SU-DHL-6 (cell line): ENCODE measurements around the gene SPOCK1.

Experiments
- H2AFZ ChIP-seq: fragments of 200-600 bp; sonication (generic); 2 replicates; pipeline ENCODE4 v1.6.1; 2014; ENCODE audit warnings: low read depth, mild to moderate bottlenecking, moderate library complexity, mixed read lengths, antibody characterized with exemption, low read length; ENCODE audit not compliant: severe bottlenecking
- H3F3A ChIP-seq: fragments of 200-600 bp; shearing (Covaris generic); 2 replicates; pipeline ENCODE4 v1.6.0; 2016; ENCODE audit warnings: antibody characterized with exemption, mild to moderate bottlenecking; ENCODE audit not compliant: insufficient read depth
- H3K27ac ChIP-seq: fragments of 200-600 bp; sonication (generic); 2 replicates; pipeline ENCODE4 v1.5.1; 2016; ENCODE audit warnings: low read depth, mild to moderate bottlenecking, low read length, moderate library complexity, mixed read lengths
- H3K27me3 ChIP-seq: fragments of 200-600 bp; sonication (generic), shearing (Covaris generic); 2 replicates; pipeline ENCODE4 v1.6.0; 2014; ENCODE audit warnings: mild to moderate bottlenecking, low read length
- H3K36me3 ChIP-seq: fragments of 200-600 bp; sonication (generic); 2 replicates; pipeline ENCODE4 v1.6.1; 2014; ENCODE audit warnings: mild to moderate bottlenecking, low read length, mixed read lengths
- H3K4me2 ChIP-seq: fragments of 300-600, 200-600 bp; shearing (Covaris generic), sonication (generic); 2 replicates; pipeline ENCODE4 v1.6.0; 2014; ENCODE audit warnings: low read length, low read depth, mild to moderate bottlenecking; ENCODE audit not compliant: poor library complexity, severe bottlenecking
- H3K4me3 ChIP-seq: fragments of 200-600 bp; sonication (generic); 2 replicates; pipeline ENCODE4 v1.5.1; 2014; ENCODE audit warnings: antibody characterized with exemption, low read length, mild to moderate bottlenecking, mixed read lengths; ENCODE audit not compliant: insufficient read depth, poor library complexity, severe bottlenecking
- H3K79me2 ChIP-seq: fragments of 200-600 bp; sonication (generic); 2 replicates; pipeline ENCODE4 v1.6.1; 2014; ENCODE audit warnings: mild to moderate bottlenecking, low read length, moderate library complexity; ENCODE audit not compliant: insufficient read depth
- H3K9ac ChIP-seq: fragments of 200-600 bp; sonication (generic); 2 replicates; pipeline ENCODE4 v1.7.0; 2014; ENCODE audit warnings: mild to moderate bottlenecking, low read length
- H3K9me2 ChIP-seq: fragments of 200-600 bp; sonication (generic); replicated peaks from 2 replicates; pipeline ENCODE4 v1.6.1; 2014; ENCODE audit warnings: low read length; ENCODE audit not compliant: insufficient read depth
- H3K9me3 ChIP-seq: fragments of 200-600 bp; sonication (generic); 2 replicates; pipeline ENCODE4 v1.6.1; 2014; ENCODE audit warnings: low read length, mixed read lengths; ENCODE audit not compliant: insufficient read depth
- H4K20me1 ChIP-seq: fragments of 200-600 bp; sonication (generic); 2 replicates; pipeline ENCODE4 v1.6.1; 2014; ENCODE audit warnings: low read depth, mild to moderate bottlenecking, antibody characterized with exemption, low read length, moderate library complexity, mixed read lengths
- CTCF ChIP-seq: fragments of 200-600 bp; sonication (generic); IDR thresholded peaks from one replicate; pipeline ENCODE4 v1.5.1; 2017; ENCODE audit warnings: antibody characterized with exemption, mild to moderate bottlenecking, low read length, moderate library complexity; ENCODE audit not compliant: insufficient read depth, poor library complexity, severe bottlenecking
- EZH2phosphoT487 ChIP-seq: fragments of 200-600 bp; sonication (generic), shearing (Covaris generic); conservative IDR thresholded peaks from 2 replicates; pipeline ENCODE4 v1.6.1; 2018; ENCODE audit warnings: mild to moderate bottlenecking, antibody characterized with exemption, low read length, moderate library complexity, mixed read lengths

SPOCK1 gene

GRCh38 chr5:137199201-137199600 is 299.9 kb downstream of the SPOCK1 start:
- Histone ChIP-seq H3F3A (no peaks in the 10 kb centered on the region), H3K4me3 (no peak overlapping the region), H3K27ac (no peak overlapping the region), H4K20me1 (no peaks in the 10 kb centered on the region), H3K27me3 (no peaks in the 10 kb centered on the region), H3K36me3 (no peaks in the 10 kb centered on the region), H3K9me2 (no peaks in the 10 kb centered on the region), H3K9ac (no peak overlapping the region), H3K9me3 (no peaks in the 10 kb centered on the region), H3K79me2 (no peaks in the 10 kb centered on the region), H2AFZ (no peak overlapping the region), H3K4me2 (no peak overlapping the region)
- TF ChIP-seq EZH2phosphoT487 (no peak), CTCF (no peak)

GRCh38 chr5:137195483-137195882 is 303.6 kb downstream of the SPOCK1 start:
- H3K79me2 ChIP-seq = no peaks in the 10 kb centered on the region
- H3K9ac ChIP-seq = no peak overlapping the region
- no peaks in the 10 kb centered on the region for H3K9me3 ChIP-seq
- H3F3A ChIP-seq = no peaks in the 10 kb centered on the region
- H3K9me2 ChIP-seq = no peaks in the 10 kb centered on the region
- H3K4me3 ChIP-seq = no peak overlapping the region
- no peak overlapping the region for H2AFZ ChIP-seq
- H3K27ac ChIP-seq = no peak overlapping the region
- no peaks in the 10 kb centered on the region for H4K20me1 ChIP-seq
- H3K36me3 ChIP-seq = no peaks in the 10 kb centered on the region
- TF ChIP-seq EZH2phosphoT487 (no peak), CTCF (no peak)
- no peaks in the 10 kb centered on the region for H3K27me3 ChIP-seq
- H3K4me2 ChIP-seq = no peak overlapping the region

GRCh38 chr5:137194300-137194699 is 304.8 kb downstream of the SPOCK1 start:
- H2AFZ ChIP-seq = no peak overlapping the region
- no peaks in the 10 kb centered on the region for H4K20me1 ChIP-seq
- no peaks in the 10 kb centered on the region for H3K27me3 ChIP-seq
- H3K4me3 ChIP-seq = no peak overlapping the region
- H3K36me3 ChIP-seq = no peaks in the 10 kb centered on the region
- no peak overlapping the region for H3K27ac ChIP-seq
- H3F3A ChIP-seq = no peaks in the 10 kb centered on the region
- no peak overlapping the region for H3K4me2 ChIP-seq
- H3K79me2 ChIP-seq = no peaks in the 10 kb centered on the region
- H3K9me3 ChIP-seq = no peaks in the 10 kb centered on the region
- no peaks in the 10 kb centered on the region for H3K9me2 ChIP-seq
- TF ChIP-seq CTCF (no peak), EZH2phosphoT487 (no peak)
- H3K9ac ChIP-seq = no peak overlapping the region

GRCh38 chr5:137192293-137192743 is 306.8 kb downstream of the SPOCK1 start:
- Histone ChIP-seq H3K27ac (no peak overlapping the region), H3K36me3 (no peaks in the 10 kb centered on the region), H3F3A (no peaks in the 10 kb centered on the region), H3K9ac (no peak overlapping the region), H2AFZ (no peak overlapping the region), H3K27me3 (no peaks in the 10 kb centered on the region), H4K20me1 (no peaks in the 10 kb centered on the region), H3K79me2 (no peaks in the 10 kb centered on the region), H3K9me3 (no peaks in the 10 kb centered on the region), H3K4me2 (no peak overlapping the region), H3K4me3 (no peak overlapping the region), H3K9me2 (no peaks in the 10 kb centered on the region)
- TF ChIP-seq CTCF (no peak), EZH2phosphoT487 (no peak)
